NCI-H2196 treated with DMSO at 0.1 percent for 48 hours (cell line): Measurements from ENCODE around the gene CACNB2.

Experiments used
- DNase-seq: peaks from one replicate; lab custom pipeline; 2025; ENCODE audit not compliant: unreplicated experiment; lab: John Stamatoyannopoulos, UW

CACNB2 gene

DNA sequence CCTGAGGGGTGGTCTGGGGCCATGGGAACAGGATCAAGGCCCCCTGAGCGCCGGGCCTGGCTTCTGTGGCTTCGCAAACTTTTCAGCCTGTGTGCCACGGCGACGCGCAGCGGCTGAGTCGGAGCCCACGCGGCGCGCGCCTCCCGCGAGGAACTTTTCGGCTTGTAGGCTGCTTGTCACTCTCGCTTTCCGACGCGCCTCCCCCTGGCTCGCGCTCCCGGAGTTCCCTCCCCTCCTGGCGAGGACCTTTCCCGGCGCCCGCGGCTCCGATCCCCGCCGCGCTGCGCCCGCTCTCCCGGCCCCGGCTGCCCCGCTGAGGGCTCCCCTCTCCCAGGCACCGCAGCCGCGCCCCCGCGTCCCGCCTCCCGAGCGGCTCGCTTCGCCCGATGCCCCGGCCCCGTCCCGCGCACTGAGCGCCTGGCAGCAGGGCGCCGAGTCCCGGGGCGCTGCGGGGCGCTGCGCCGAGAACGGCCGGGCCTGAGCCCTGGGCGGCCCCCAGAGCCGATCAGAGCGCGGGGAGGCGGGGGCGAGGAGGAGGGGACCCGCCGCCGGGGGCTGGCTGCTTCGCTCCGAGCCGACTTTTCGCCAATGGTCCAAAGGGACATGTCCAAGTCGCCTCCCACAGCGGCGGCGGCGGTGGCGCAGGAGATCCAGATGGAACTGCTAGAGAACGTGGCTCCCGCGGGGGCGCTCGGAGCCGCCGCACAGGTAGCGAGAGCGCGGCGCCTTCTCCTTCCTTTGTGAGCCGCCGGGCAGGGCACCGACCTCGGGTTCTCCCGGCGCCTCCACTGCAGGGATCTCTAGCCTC, at the start of gene CACNB2:
CACNB2 (plus strand) TSS at position 276 of the 808 bp plus-strand sequence.
- DNase-seq: no peak

DNA sequence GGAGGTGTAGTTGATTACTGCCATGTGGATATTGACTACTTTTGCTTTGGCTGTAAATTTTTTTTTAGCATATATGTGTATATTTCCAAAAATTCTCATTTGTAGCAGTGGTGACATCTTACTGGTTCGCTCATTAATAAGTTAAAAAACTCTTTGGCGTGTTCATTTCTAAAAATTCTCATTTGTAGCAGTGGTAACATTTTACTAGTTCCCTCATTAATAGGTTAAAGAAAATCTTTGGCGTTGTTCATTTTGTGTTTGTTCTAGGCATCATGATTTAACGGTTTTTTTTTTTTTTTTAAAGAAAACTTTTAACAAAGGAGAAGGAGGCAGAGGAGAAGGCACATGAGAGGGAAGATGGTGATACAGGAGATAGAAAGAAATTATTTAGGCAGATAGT, 45.9 kb upstream of the CACNB2 start:
- no peak for DNase-seq

DNA sequence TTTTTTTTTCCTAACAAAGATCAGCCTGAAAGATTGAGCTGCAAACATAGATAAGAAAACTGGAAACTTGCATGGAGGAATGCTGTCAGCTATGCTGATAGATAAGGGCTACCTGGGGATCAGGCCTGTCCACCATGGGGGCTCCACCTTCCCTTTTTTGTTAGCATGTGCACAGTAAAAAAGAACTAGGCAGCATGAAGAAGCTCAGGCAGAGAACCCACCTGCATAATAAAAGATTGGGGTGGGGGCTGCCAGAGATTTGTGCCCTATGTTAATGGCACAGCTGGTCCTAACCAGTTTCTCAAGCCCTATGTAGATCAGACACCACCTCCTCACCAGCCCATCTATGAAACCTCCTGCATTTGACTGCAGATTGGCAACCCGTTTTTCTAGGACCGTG, 45.4 kb upstream of the CACNB2 start:
- DNase-seq: no peak

DNA sequence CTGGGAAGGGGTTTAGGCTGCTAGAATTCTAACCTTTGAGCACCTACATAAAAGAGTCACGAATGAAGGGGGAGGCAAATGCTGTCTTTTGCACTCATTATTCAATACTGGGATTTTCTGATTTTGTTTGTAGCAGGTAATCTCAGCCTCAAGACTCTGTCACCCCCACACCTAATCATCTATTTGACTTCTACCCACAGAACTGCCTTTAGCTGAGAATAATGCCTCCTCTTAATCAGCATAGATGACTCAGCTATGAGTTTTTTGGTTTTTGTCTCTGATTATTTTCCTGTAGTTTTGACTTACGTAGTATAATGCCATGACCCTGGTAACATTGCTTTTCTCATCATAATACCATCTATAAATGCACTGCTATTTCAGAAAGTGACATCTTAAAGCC, 42.7 kb upstream of the CACNB2 start:
- DNase-seq: no peak

DNA sequence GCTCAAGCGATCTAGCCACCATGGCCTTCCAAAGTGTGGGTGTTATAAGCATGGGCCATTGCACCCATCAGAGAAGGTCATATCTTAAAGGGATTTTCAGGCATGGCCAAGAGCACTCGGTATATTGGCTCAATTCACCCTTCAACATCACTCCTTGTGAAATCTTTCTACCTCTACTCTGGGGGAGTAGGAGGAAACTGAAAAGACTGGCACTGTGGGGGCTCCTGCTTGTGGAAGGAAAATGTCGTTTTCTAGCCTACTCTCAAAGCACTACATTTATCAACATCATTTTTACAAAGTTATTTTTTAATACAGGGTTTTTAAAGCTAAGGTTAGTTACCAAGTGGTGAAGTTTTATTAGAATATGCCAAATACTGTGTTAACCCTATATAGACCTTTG, 42.0 kb upstream of the CACNB2 start:
- no peak for DNase-seq

DNA sequence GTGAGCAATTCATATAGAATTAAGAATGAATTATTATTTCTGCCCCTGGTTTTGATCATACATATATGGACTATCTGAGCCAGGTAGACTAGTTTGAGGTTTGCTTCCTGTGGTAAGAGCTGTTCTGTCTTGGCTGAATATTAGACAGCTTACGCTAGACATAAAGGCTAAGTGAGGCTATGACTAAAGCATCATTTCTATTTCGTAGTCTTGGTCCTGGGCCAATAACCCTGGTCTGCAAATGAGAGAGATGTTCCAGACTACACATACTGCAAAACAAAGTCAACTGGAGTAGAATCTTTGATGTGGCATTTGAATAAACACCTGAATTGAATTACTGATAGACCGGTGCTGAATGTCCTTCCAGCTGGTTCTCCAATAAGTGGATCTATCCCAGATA, 40.8 kb upstream of the CACNB2 start:
- no peak for DNase-seq

DNA sequence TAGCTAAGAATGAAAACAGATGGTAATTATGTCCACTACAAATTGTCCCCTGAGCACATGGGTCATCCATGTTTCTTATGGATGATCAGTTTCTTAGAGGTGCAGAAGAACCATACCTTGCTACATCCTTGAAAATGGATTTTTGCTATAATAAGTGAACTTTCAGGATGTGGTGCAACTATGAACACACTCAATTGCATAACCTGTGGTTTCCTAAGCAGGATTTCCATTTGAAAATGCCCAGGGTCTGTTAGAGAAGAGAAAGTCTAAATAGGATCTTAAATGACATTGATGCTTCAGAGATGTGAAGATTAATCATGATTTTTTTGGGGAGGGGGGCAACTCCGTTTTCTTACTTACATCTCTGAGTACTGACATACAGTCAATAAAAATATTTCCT, 39.6 kb upstream of the CACNB2 start:
- DNase-seq: no peak

DNA sequence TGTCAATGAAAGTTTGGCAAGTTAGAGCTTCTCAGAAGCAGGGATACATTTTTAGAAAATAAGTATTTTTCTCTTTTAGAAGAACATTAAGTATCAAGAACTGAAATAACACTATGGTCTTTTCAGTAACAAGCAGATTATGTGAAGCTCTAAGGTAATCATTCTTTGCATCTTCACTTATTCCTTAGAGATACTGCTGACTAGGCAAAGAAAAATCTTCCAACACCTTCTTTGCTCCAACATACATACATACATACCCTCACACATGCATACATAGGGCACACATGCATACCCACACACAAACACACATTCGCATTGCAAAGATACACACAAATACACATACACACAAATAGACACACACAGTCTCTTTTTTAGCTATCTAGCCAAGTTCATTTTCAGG, 37.8 kb upstream of the CACNB2 start:
- no peak for DNase-seq

DNA sequence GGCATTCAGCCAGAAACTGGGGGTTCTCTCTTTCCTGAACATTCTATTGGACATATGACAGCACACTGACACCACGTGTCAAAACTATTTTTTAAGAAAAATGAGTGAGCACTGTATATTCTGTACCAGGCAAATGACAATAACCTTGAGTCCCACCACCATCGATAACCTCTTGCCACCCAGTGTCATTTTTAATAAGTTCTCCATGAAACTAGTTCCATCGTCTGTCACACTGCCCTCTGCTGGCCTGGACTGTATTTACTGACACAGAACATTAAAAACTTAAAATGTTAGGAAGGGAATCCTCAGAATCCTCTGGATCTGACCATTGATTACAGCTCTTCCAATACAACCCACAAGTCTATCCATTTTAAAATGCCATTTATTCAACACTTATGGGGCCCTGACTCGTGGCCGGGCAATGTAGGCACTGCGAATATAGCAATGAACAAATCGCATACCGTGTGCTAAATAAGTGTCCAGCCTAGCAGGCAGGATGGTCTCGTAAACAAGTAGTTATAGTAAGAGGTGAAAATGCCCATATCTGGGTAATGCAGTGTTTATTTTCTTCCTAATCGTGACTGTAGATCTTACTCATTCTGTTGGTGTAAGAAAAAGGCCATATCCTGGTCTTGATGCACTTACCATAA, 35.9 kb upstream of the CACNB2 start:
- DNase-seq: no peak

DNA sequence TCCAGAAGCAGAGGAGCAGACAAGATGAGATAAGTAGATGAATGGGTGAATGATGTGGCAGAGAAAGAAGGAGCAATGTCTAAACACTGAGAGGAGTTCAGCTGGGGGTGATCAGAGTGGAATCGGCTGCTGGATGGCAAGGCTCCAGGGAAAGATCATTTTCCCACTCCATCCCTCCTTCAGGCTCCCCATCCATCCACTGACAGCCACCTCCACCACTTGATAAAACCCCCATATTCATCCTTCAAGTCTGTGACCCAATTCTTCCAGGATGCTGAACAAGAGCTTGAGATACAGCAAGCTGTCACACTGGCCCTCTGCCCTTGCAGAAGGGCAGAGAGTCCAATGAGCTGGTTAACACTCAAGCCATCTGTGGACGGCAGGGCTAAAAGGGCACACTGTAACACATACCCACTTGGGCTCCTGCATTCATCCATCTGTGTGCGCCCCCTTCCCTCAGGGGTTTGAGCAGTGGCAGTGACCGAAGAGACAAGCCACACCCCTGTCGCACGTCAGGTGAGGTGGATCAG, 30.8 kb upstream of the CACNB2 start:
- DNase-seq: no peak

DNA sequence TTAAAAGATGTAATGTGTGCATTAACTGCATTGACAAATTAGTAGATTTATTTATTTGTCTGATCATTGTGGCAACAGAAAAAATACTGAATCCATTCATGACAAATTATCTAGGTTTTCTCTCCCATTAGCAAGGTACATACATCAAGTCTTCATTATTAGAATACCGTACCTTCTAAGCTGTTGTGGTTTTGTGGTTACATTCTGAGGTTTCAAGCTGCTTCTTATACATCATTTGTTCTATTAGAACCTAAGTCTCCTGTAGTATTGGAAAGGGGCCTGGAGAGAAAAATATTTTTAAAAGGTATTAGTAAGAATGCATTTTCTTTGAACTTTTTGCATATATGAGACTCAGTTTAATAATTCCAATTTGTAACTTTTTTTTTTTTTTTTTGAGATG, 26.3 kb upstream of the CACNB2 start:
- no peak for DNase-seq

DNA sequence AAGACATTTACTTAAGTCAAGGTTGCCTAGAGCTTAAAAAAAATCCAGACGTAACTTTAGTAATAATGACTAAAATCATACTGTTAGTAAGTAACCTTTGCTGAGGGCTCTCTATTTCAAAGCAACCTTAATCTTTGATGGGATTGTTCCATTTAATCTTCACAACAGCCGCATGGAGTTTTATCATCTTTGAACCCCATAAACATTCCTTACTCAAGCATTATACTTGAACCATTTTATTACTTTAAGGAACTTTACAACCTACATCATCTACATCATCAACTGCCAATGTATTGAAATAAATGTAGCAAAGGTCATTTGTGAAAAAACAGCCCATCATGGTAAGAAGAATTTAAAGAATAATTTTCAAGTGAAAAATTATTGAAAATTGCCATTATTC, 22.9 kb upstream of the CACNB2 start:
- DNase-seq: no peak

DNA sequence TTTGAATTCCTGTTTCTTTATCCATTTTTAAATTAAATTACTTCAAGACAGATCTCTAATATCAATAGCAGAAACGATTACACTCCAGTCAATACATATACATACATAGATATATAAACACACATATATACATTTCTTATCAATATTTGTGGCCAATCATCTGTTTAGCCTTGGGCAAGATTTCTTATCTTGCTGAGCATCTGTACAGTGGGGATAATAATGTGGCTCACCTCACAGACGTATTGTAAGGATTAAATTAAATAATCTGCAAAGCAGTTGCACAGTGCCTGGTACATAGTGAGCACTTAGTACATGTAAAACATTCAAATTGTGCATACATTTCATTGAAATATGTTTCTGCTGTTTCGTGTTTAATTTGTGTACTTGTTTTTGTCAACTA, 17.5 kb upstream of the CACNB2 start:
- no peak for DNase-seq

DNA sequence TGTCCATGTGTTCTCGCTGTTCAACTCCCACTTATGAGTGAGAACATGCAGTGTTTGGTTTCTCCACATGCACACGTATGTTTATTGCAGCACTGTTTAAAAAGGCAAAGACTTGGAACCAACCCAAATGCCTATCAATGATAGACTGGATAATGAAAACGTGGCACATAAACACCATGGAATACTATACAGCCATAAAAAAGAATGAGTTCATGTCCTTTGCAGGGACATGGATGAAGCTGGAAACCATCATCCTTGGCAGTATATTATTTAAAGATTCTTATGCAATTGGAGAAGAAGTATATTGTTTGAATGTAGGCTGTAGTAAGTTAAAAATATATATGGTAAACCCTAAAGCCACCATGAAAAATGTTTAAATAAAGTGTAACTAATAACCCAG, 7.2 kb upstream of the CACNB2 start:
- no peak for DNase-seq

DNA sequence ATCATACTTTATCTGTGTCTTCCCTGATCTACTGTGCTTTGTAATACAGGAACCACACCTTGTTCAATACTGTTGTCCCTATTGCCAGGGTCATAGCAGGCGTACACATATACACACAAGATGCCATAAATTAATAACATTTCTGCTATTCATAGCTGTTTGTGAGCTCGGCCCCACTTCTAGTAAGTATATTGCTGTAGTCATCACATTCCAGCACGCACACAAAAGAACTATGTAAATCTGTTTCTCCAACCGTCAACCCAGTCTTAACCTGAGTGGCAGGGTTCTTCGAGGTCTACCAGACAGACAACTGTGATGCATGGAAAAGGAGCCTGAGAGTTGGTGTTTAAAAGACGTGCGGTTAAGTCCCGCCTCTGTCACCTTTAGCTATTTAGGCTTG, 5.7 kb upstream of the CACNB2 start:
- DNase-seq: no peak

DNA sequence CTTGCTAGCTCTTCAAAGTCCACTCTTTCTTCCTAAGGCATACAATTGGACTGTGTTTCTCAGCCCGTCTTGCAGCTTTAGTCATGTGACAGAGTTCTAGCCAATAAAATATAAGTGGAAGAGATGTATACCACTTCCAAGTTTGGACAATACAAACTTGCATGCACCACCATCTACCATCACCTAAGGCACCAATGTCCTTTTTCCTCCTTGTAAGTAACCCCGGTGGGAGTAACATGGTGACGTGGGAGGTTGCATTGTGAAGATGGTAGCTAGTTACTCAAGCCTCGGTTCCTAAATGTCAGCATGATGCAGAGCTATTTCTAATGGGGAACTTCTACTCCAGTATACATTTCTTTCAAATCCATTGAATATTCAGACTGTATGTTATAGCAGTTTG, 5.3 kb upstream of the CACNB2 start:
- no peak for DNase-seq

DNA sequence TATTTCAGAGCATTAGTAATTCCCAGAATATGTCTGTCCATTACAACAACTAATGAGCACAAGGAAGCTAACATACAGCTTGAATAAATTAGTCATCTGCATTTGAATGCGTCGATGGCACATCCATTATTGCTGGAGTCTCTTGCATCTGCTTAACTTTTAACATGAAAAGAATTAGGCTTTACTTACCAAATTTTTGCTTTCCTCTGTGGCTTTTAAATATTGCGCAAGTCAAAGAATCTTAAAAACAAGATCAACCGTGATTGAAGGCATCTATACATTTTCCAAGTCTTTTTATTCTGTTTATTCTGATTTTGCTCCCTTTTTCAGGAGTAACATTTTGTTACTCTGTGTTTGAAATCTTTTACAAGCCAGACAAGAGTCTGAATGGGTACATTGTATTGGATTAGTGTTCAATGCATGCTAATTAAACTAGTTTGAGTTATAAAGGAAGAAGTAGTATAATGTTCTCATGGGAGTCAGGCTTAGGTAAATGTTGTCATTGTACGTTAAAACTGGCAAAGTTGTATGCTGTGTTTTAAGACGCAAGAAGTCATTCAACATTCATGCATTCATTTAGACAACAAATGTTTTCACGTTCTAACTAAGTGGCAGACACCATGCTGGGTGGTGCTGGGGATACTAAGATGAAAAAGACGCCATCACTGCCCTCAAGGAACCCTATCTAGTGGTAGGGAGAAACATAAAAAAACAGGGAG, 4.0 kb upstream of the CACNB2 start:
- no peak for DNase-seq

DNA sequence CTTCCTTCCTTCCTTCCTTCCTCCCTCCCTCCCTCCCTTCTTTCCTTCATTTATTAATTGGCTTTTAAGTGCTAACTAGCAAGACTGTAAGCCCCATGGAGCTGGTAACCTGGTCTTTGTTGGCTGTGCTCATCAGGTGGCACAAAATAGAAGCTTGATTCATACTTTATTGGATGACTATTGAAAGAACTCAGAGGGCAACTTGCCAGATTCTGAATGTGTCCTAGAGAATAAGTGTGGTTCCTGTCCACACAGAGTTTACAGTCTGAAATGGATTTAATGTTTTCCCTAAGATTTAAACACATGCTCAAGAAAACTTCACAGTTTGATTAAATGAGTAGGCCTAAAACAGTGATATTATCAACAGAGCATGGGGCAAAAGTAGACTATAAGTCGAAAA, 3.1 kb upstream of the CACNB2 start:
- no peak for DNase-seq

DNA sequence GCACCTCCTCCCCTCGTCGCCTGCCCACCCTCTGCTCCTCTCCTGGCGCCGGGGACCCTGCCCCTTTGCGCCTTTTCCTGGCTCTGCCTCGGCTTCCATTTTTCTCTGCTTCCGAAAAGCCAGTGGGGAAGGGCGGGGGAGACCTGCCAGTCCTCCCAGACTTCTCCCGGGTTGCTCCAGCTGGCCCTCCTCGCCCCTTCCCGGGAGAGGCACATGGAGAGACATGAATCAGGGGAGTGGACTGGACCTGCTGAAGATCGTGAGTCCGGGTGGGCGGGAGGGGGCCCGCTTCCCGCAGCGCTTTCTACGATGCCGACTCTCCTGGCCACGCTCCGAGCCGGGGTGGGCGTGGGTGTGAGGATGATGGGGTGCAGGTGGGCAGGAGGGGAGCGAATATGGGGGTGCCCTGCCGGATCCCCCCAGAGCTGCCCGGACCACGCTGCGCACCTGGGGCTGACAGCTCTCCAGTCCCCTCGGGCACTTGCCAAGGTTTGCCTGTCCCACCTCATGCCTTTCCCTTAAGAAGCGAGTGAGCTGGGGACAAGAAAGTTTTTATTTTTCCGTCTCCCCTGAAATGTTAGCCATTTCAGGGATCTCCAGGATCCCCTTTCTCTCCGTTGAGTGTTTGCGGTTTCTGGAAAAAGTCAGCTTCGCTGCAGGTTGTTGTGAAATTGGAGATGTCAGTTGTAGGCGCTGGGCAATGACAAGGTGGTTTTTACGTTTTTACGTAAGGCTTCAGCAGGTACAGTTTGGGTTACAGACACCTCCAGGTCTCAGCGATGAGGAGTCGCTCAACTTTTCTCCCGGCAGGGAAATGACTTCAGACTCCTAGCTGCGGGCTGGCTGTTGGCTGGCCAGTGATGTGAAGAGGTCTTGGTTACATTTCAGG, 977 bp downstream of the CACNB2 start:
- no peak for DNase-seq

DNA sequence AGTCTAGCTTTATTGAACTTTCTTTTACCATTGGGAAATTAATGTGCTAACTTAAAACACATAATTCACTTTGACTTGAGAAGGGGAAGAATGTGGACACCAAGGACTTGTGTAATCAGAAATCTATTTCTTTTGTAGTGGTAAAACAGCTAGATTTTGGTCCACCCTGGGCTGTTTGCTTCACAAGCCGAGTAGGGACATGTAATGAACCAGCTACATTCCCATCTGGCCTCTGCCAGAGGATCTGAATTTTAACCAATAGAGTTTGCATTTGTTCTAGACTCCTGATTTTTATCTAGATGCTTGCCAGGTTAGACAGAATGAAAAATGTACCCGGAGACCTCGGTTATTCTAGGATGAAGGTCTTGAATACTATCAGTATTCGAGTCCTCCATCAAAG, 1.9 kb downstream of the CACNB2 start:
- DNase-seq: no peak

DNA sequence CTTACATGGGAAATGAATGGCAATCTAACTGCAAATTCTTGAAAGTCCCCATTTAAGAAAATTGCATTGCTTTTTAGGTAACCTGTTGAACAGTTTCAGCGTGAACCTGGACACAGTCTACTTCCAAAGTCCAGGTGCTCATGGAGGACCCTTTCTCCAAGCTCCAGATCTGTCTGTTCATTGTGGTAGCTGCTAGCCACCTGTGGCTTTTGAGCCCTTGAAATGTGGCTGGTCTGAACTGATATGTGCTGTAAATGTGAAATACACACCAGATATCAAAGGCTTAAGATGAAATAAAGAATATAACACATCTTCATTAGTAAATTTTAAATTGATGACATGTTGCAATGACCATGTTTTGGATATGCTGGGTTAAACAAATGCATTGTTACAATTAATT, 4.2 kb downstream of the CACNB2 start:
- DNase-seq: no peak
